ENCODE measurements around the gene HPCAL1. TPM values are rescaled to one million over a fixed set of nuclear protein-coding genes. Genes with fewer than 3 reads are reported as not detected.

The HPCAL1 gene
- polyA plus RNA-seq, 1 donor from 2014 or later = 63.4 TPM

GRCh38 chr2:10405448-10405847 lies 102.7 kb downstream of the HPCAL1 start:
- H3K9ac ChIP-seq (ENCODE audit: low read length) = no peak overlapping the region
- H3K36me3 ChIP-seq (ENCODE audit: insufficient read depth, low read length) = no peaks in the 10 kb centered on the region
- no peaks in the 10 kb centered on the region for H3K79me2 ChIP-seq (replicated peaks; ENCODE audit: insufficient read depth, low read length)
- no peak overlapping the region for H3K4me3 ChIP-seq (ENCODE audit: low read length)
- H2AFZ ChIP-seq (ENCODE audit: low read depth, low read length) = no peak overlapping the region
- TF ChIP-seq POLR2AphosphoS5 (IDR thresholded peaks at IDR 0.05) (no peak), SMC3 (conservative IDR thresholded peaks at IDR 0.05; ENCODE audit: poor library complexity) (no peak), EP300 (conservative IDR thresholded peaks at IDR 0.05; ENCODE audit: poor library complexity, severe bottlenecking) (no peak), EZH2 (IDR thresholded peaks at IDR 0.05; ENCODE audit: borderline replicate concordance, insufficient read depth, low read length, poor library complexity, severe bottlenecking) (no peak)
- no peak overlapping the region for H3K27ac ChIP-seq (ENCODE audit: low read length)
- no peaks in the 10 kb centered on the region for H3K27me3 ChIP-seq (ENCODE audit: insufficient read depth, low read depth, low read length)
- H4K20me1 ChIP-seq (ENCODE audit: insufficient read depth) = no peaks in the 10 kb centered on the region
- no peaks in the 10 kb centered on the region for H3K9me3 ChIP-seq (ENCODE audit: low read length)
- H3K9me2 ChIP-seq (ENCODE audit: insufficient read depth, low read length) = no peaks in the 10 kb centered on the region
- no peaks in the 10 kb centered on the region for H3F3A ChIP-seq (ENCODE audit: insufficient read depth, low read length, poor library complexity, severe bottlenecking)
- no peak overlapping the region for H3K4me2 ChIP-seq (ENCODE audit: low read length)

- Histone ChIP-seq H3K27me3 (ENCODE audit: insufficient read depth, low read depth, low read length) (no peaks in the 10 kb centered on the region), H3K79me2 (replicated peaks; ENCODE audit: insufficient read depth, low read length) (no peaks in the 10 kb centered on the region), H4K20me1 (ENCODE audit: insufficient read depth) (no peaks in the 10 kb centered on the region), H3K9me2 (ENCODE audit: insufficient read depth, low read length) (no peaks in the 10 kb centered on the region), H3K27ac (ENCODE audit: low read length) (no peak overlapping the region), H3K9ac (ENCODE audit: low read length) (no peak overlapping the region), H3K4me2 (ENCODE audit: low read length) (no peak overlapping the region), H3K36me3 (ENCODE audit: insufficient read depth, low read length) (no peaks in the 10 kb centered on the region), H2AFZ (ENCODE audit: low read depth, low read length) (no peak overlapping the region), H3K9me3 (ENCODE audit: low read length) (no peaks in the 10 kb centered on the region), H3F3A (ENCODE audit: insufficient read depth, low read length, poor library complexity, severe bottlenecking) (no peaks in the 10 kb centered on the region), H3K4me3 (ENCODE audit: low read length) (no peak overlapping the region)
- no peak for TF ChIP-seq EZH2 (IDR thresholded peaks at IDR 0.05; ENCODE audit: borderline replicate concordance, insufficient read depth, low read length, poor library complexity, severe bottlenecking)
- TF ChIP-seq, protein P1, sequence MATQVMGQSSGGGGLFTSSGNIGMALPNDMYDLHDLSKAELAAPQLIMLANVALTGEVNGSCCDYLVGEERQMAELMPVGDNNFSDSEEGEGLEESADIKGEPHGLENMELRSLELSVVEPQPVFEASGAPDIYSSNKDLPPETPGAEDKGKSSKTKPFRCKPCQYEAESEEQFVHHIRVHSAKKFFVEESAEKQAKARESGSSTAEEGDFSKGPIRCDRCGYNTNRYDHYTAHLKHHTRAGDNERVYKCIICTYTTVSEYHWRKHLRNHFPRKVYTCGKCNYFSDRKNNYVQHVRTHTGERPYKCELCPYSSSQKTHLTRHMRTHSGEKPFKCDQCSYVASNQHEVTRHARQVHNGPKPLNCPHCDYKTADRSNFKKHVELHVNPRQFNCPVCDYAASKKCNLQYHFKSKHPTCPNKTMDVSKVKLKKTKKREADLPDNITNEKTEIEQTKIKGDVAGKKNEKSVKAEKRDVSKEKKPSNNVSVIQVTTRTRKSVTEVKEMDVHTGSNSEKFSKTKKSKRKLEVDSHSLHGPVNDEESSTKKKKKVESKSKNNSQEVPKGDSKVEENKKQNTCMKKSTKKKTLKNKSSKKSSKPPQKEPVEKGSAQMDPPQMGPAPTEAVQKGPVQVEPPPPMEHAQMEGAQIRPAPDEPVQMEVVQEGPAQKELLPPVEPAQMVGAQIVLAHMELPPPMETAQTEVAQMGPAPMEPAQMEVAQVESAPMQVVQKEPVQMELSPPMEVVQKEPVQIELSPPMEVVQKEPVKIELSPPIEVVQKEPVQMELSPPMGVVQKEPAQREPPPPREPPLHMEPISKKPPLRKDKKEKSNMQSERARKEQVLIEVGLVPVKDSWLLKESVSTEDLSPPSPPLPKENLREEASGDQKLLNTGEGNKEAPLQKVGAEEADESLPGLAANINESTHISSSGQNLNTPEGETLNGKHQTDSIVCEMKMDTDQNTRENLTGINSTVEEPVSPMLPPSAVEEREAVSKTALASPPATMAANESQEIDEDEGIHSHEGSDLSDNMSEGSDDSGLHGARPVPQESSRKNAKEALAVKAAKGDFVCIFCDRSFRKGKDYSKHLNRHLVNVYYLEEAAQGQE (IDR thresholded peaks at IDR 0.05; ENCODE audit: borderline replicate concordance) = no peak
- no peak for TF ChIP-seq POLR2AphosphoS5 (IDR thresholded peaks at IDR 0.05)
- no peak for TF ChIP-seq EP300 (conservative IDR thresholded peaks at IDR 0.05; ENCODE audit: poor library complexity, severe bottlenecking)
- TF ChIP-seq RAD21 (conservative IDR thresholded peaks at IDR 0.05) = no peak
- no peak for TF ChIP-seq TAF1 (IDR thresholded peaks at IDR 0.05; ENCODE audit: low read depth)
- no peak for TF ChIP-seq SMC3 (conservative IDR thresholded peaks at IDR 0.05; ENCODE audit: poor library complexity)
- no peak for TF ChIP-seq MXI1 (conservative IDR thresholded peaks at IDR 0.05; ENCODE audit: poor library complexity, severe bottlenecking)
- no peak for TF ChIP-seq CTCF (IDR thresholded peaks at IDR 0.05; ENCODE audit: poor library complexity, severe bottlenecking)
These were observed 103.3 kb downstream of the HPCAL1 start for GRCh38 chr2:10406016-10406415.
